WTC11 (cell line): ENCODE data around the gene TNFSF9.

Source experiments
- ATF1 ChIP-seq: sonication (generic); formaldehyde crosslinking; IDR thresholded peaks from 2 replicates; pipeline ENCODE4 v1.8.1; 2023; ENCODE audit warnings: mild to moderate bottlenecking, moderate library complexity, missing genetic modification reagents
- ATF3 ChIP-seq: sonication (generic); formaldehyde crosslinking; conservative IDR thresholded peaks from 2 replicates; pipeline ENCODE4 v1.8.1; 2022; ENCODE audit warnings: mild to moderate bottlenecking, missing genetic modification reagents
- CTCF ChIP-seq: fragments of 200-600 bp; IDR thresholded peaks from 2 replicates; pipeline ENCODE4 v1.8.0; 2022; ENCODE audit warnings: antibody characterized with exemption
- E2F4 ChIP-seq: sonication (generic); formaldehyde crosslinking; IDR thresholded peaks from 2 replicates; pipeline ENCODE4 v1.8.1; 2022; ENCODE audit warnings: low read depth, mild to moderate bottlenecking, moderate library complexity, missing genetic modification reagents, borderline replicate concordance
- ETV6 ChIP-seq: sonication (generic); formaldehyde crosslinking; IDR thresholded peaks from 2 replicates; pipeline ENCODE4 v1.8.1; 2022; ENCODE audit warnings: mild to moderate bottlenecking, missing genetic modification reagents
- FOXJ3 ChIP-seq: sonication (generic); formaldehyde crosslinking; IDR thresholded peaks from 2 replicates; pipeline ENCODE4 v1.9.0; 2021; ENCODE audit warnings: missing genetic modification reagents, mild to moderate bottlenecking, borderline replicate concordance
- HMGA2 ChIP-seq: fragments of 250-450 bp; sonication (Bioruptor Pico); IDR thresholded peaks from 2 replicates; pipeline ENCODE4 v1.4.0; 2021; ENCODE audit warnings: mild to moderate bottlenecking, moderate library complexity
- HMGXB4 ChIP-seq: sonication (generic); formaldehyde crosslinking; IDR thresholded peaks from 2 replicates; pipeline ENCODE4 v1.8.1; 2023; ENCODE audit warnings: mild to moderate bottlenecking, moderate library complexity, missing genetic modification reagents
- MLX ChIP-seq: sonication (generic); formaldehyde crosslinking; IDR thresholded peaks from 2 replicates; pipeline ENCODE4 v1.8.1; 2023; ENCODE audit warnings: mild to moderate bottlenecking, missing genetic modification reagents, moderate library complexity
- NFYB ChIP-seq: sonication (generic); formaldehyde crosslinking; conservative IDR thresholded peaks from 2 replicates; pipeline ENCODE4 v1.8.0; 2022; ENCODE audit warnings: low read depth, missing genetic modification reagents
- PRDM15 ChIP-seq: sonication (generic); formaldehyde crosslinking; IDR thresholded peaks from 2 replicates; pipeline ENCODE4 v1.8.0; 2022; ENCODE audit warnings: missing genetic modification reagents
- PREB ChIP-seq: sonication (generic); formaldehyde crosslinking; IDR thresholded peaks from 2 replicates; pipeline ENCODE4 v1.8.1; 2022; ENCODE audit warnings: mild to moderate bottlenecking, missing genetic modification reagents, moderate library complexity, borderline replicate concordance
- SMAD3 ChIP-seq: sonication (generic); formaldehyde crosslinking; IDR thresholded peaks from 2 replicates; pipeline ENCODE4 v1.8.0; 2022; ENCODE audit warnings: missing genetic modification reagents, mild to moderate bottlenecking, borderline replicate concordance

- no peak for TF ChIP-seq E2F4 (CRISPR knock-in tag)
- TF ChIP-seq CTCF, result no peak
- TF ChIP-seq ATF1 (CRISPR knock-in tag), result no peak
- no peak for TF ChIP-seq NFYB (CRISPR knock-in tag)
- TF ChIP-seq ATF3 (CRISPR knock-in tag), result no peak
- no peak for TF ChIP-seq ETV6 (CRISPR knock-in tag)
- TF ChIP-seq SMAD3 (CRISPR knock-in tag), result no peak
- TF ChIP-seq HMGXB4 (CRISPR knock-in tag), result no peak
- TF ChIP-seq FOXJ3, result no peak
- no peak for TF ChIP-seq HMGA2 (CRISPR knock-in tag)
- TF ChIP-seq PREB (CRISPR knock-in tag), result no peak
- TF ChIP-seq MLX (CRISPR knock-in tag), result no peak
- TF ChIP-seq PRDM15 (CRISPR knock-in tag), result no peak
Observed at GRCh38 chr19:6577476-6578125, 46.8 kb downstream of the TNFSF9 start.
